ENCODE data around the gene CYP3A5. TPM values are rescaled to one million over a fixed set of nuclear protein-coding genes. Genes with fewer than 3 reads are reported as not detected.
"Not testable (repeated sequence)": the region's sequence is repeated elsewhere in the genome, so short reads cannot be mapped to it uniquely, and the experiment has no call there.

CYP3A5 gene
- total RNA-seq, 1 experiment from 2014 or later: 9.1 TPM

- Histone ChIP-seq H3K4me3 (ENCODE audit: low read depth, low read length, poor library complexity, severe bottlenecking) (no peak overlapping the region), H3K27ac (ENCODE audit: low read depth, low read length, poor library complexity, severe bottlenecking) (no peak overlapping the region), H3K9me3 (ENCODE audit: low read depth, low read length, poor library complexity, severe bottlenecking) (no peaks in the 10 kb centered on the region), H3K4me1 (ENCODE audit: insufficient read depth, low read length, poor library complexity, severe bottlenecking) (no peaks in the 10 kb centered on the region), H3K27me3 (replicated peaks; ENCODE audit: insufficient read depth, low read depth, low read length, poor library complexity) (no peaks in the 10 kb centered on the region), H3K36me3 (ENCODE audit: insufficient read depth, low read length, poor library complexity, severe bottlenecking) (no peaks in the 10 kb centered on the region)
- no TSS peak for BruUV-seq (replicated peaks)
- ChIA-PET CTCF (no interaction called here), POLR2A (ENCODE audit: low non-redundant PET) (no interaction called here)
- no peak for DNase-seq (ENCODE audit: low spot score)
- TF ChIP-seq CTCF (conservative IDR thresholded peaks at IDR 0.05; ENCODE audit: low read depth, low read length): no peak
- no peak for TF ChIP-seq EZH2 (IDR thresholded peaks at IDR 0.05; ENCODE audit: borderline replicate concordance, low read depth, low read length, poor library complexity, severe bottlenecking)
- intact Hi-C loops (cut with micrococcal nuclease; ENCODE audit: unreplicated experiment): no loop called here
Observed at GRCh38 chr7:99666013-99666395, 13.8 kb downstream of the CYP3A5 start.

DNA sequence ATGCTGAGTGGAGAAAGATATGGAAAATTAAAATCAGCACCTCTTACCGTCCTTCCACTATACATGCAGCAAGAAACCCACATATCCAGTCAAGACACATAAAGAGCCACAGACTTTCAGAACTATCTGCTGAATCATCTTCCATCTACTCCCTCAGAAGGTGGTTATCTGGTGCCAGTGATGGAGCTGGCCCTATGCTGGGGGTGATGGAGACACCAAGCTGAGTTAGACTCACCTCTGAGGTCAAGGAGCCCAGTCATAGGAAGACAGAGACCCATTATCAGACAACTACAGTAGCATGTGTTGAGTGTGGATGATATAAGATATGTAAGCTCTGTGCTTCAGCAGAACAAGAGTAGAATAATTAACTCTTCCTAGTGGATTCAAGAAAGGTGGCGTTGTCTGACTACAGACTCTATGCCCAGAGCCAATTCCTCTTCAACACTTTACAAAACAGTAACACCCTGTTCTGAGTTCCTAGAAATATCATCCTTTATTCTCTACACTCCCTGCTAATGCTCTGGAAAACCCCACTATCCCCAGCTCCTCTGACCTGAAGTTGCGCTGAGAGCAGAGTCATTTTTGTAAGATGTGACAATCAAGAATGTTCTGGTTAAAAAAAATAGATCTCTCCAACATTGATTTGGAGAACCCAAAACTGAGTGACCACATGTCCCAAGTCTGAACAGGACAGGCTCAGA lies 14.3 kb downstream of the CYP3A5 start:
- no peak for DNase-seq (ENCODE audit: low spot score)
- Histone ChIP-seq H3K27ac (ENCODE audit: low read depth, low read length, poor library complexity, severe bottlenecking) (no peak overlapping the region), H3K27me3 (replicated peaks; ENCODE audit: insufficient read depth, low read depth, low read length, poor library complexity) (no peaks in the 10 kb centered on the region), H3K4me3 (ENCODE audit: low read depth, low read length, poor library complexity, severe bottlenecking) (no peak overlapping the region), H3K36me3 (ENCODE audit: insufficient read depth, low read length, poor library complexity, severe bottlenecking) (no peaks in the 10 kb centered on the region), H3K9me3 (ENCODE audit: low read depth, low read length, poor library complexity, severe bottlenecking) (no peaks in the 10 kb centered on the region), H3K4me1 (ENCODE audit: insufficient read depth, low read length, poor library complexity, severe bottlenecking) (no peaks in the 10 kb centered on the region)
- no TSS peak for BruUV-seq (replicated peaks)
- CTCF ChIA-PET: no interaction called here
- POLR2A ChIA-PET (ENCODE audit: low non-redundant PET): no interaction called here
- TF ChIP-seq EZH2 (IDR thresholded peaks at IDR 0.05; ENCODE audit: borderline replicate concordance, low read depth, low read length, poor library complexity, severe bottlenecking) (no peak), CTCF (conservative IDR thresholded peaks at IDR 0.05; ENCODE audit: low read depth, low read length) (no peak)
- intact Hi-C loops (cut with micrococcal nuclease; ENCODE audit: unreplicated experiment): no loop called here

DNA sequence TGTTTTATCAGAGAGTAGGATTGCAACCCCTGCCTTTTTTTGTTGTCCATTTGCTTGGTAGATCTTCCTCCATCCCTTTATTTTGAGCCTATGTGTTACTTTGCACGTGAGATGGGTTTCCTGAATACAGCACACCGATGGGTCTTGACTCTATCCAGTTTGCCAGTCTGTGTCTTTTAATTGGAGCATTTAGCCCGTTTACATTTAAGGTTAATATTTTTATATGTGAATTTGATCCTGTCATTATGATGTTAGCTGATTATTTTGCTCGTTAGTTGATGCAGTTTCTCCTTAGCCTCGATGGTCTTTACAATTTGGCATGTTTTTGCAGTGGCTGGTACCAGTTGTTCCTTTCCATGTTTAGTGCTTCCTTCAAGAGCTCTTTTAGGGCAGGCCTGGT lies 21.9 kb downstream of the CYP3A5 start:
- POLR2A ChIA-PET (ENCODE audit: low non-redundant PET); BruUV-seq (replicated peaks); H3K36me3 ChIP-seq (ENCODE audit: insufficient read depth, low read length, poor library complexity, severe bottlenecking); CTCF ChIA-PET; H3K9me3 ChIP-seq (ENCODE audit: low read depth, low read length, poor library complexity, severe bottlenecking); H3K4me1 ChIP-seq (ENCODE audit: insufficient read depth, low read length, poor library complexity, severe bottlenecking); intact Hi-C loops (cut with micrococcal nuclease; ENCODE audit: unreplicated experiment); H3K27ac ChIP-seq (ENCODE audit: low read depth, low read length, poor library complexity, severe bottlenecking); H3K4me3 ChIP-seq (ENCODE audit: low read depth, low read length, poor library complexity, severe bottlenecking); H3K27me3 ChIP-seq (replicated peaks; ENCODE audit: insufficient read depth, low read depth, low read length, poor library complexity); DNase-seq (ENCODE audit: low spot score): not testable (repeated sequence)

DNA sequence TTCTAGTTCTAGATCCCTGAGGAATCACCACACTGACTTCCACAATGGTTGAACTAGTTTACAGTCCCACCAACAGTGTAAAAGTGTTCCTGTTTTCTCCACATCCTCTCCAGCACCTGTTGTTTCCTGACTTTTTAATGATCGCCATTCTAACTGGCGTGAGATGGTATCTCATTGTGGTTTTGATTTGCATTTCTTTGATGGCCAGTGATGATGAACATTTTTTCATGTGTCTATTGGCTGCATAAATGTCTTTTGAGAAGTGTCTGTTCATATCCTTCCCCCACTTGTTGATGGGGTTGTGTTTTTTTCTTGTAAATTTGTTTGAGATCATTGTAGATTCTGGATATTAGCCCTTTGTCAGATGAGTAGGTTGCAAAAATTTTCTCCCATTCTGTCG lies 25.2 kb downstream of the CYP3A5 start:
- H3K4me3 ChIP-seq (ENCODE audit: low read depth, low read length, poor library complexity, severe bottlenecking); H3K4me1 ChIP-seq (ENCODE audit: insufficient read depth, low read length, poor library complexity, severe bottlenecking); H3K27me3 ChIP-seq (replicated peaks; ENCODE audit: insufficient read depth, low read depth, low read length, poor library complexity); BruUV-seq (replicated peaks); CTCF ChIA-PET; H3K27ac ChIP-seq (ENCODE audit: low read depth, low read length, poor library complexity, severe bottlenecking); POLR2A ChIA-PET (ENCODE audit: low non-redundant PET); H3K9me3 ChIP-seq (ENCODE audit: low read depth, low read length, poor library complexity, severe bottlenecking); intact Hi-C loops (cut with micrococcal nuclease; ENCODE audit: unreplicated experiment); DNase-seq (ENCODE audit: low spot score); H3K36me3 ChIP-seq (ENCODE audit: insufficient read depth, low read length, poor library complexity, severe bottlenecking): not testable (repeated sequence)
